ENCODE results near the gene CYP4F3.

The CYP4F3 gene

GRCh38 chr19:15680478-15681322 lies 40.0 kb downstream of the CYP4F3 start:
- Histone ChIP-seq H3K4me3 (replicated peaks; ENCODE audit: low read depth, low read length) (no peak overlapping the region), H3K27me3 (replicated peaks; ENCODE audit: control insufficient read depth, insufficient read depth, low read length) (no peaks in the 10 kb centered on the region), H3K36me3 (ENCODE audit: control insufficient read depth, insufficient read depth, low read length) (no peaks in the 10 kb centered on the region)
- no peak for DNase-seq (ENCODE audit: extremely low read depth, insufficient read length)
- TF ChIP-seq CTCF (IDR thresholded peaks at IDR 0.05; ENCODE audit: insufficient read depth, low read length, poor library complexity, severe bottlenecking): no peak

GRCh38 chr19:15683411-15683810 lies 42.7 kb downstream of the CYP4F3 start:
- no peak for DNase-seq (ENCODE audit: extremely low read depth, insufficient read length)
- no peak for TF ChIP-seq CTCF (IDR thresholded peaks at IDR 0.05; ENCODE audit: insufficient read depth, low read length, poor library complexity, severe bottlenecking)
- H3K36me3 ChIP-seq (ENCODE audit: control insufficient read depth, insufficient read depth, low read length): no peaks in the 10 kb centered on the region
- H3K4me3 ChIP-seq (replicated peaks; ENCODE audit: low read depth, low read length): no peak overlapping the region
- H3K27me3 ChIP-seq (replicated peaks; ENCODE audit: control insufficient read depth, insufficient read depth, low read length): no peaks in the 10 kb centered on the region; the same call in 1 of the 2 replicates

GRCh38 chr19:15684828-15685227 lies 44.1 kb downstream of the CYP4F3 start:
- Histone ChIP-seq H3K4me3 (replicated peaks; ENCODE audit: low read depth, low read length) (no peak overlapping the region), H3K27me3 (replicated peaks; ENCODE audit: control insufficient read depth, insufficient read depth, low read length) (no peaks in the 10 kb centered on the region; the same call in 1 of the 2 replicates), H3K36me3 (ENCODE audit: control insufficient read depth, insufficient read depth, low read length) (no peaks in the 10 kb centered on the region)
- DNase-seq (ENCODE audit: extremely low read depth, insufficient read length): no peak
- TF ChIP-seq CTCF (IDR thresholded peaks at IDR 0.05; ENCODE audit: insufficient read depth, low read length, poor library complexity, severe bottlenecking): no peak

GRCh38 chr19:15696654-15697194 lies 56.0 kb downstream of the CYP4F3 start:
- H3K27me3 ChIP-seq (replicated peaks; ENCODE audit: control insufficient read depth, insufficient read depth, low read length): no peaks in the 10 kb centered on the region
- DNase-seq (ENCODE audit: extremely low read depth, insufficient read length): no peak
- H3K4me3 ChIP-seq (replicated peaks; ENCODE audit: low read depth, low read length): no peak overlapping the region
- no peaks in the 10 kb centered on the region for H3K36me3 ChIP-seq (ENCODE audit: control insufficient read depth, insufficient read depth, low read length)
- TF ChIP-seq CTCF (IDR thresholded peaks at IDR 0.05; ENCODE audit: insufficient read depth, low read length, poor library complexity, severe bottlenecking): no peak

DNA sequence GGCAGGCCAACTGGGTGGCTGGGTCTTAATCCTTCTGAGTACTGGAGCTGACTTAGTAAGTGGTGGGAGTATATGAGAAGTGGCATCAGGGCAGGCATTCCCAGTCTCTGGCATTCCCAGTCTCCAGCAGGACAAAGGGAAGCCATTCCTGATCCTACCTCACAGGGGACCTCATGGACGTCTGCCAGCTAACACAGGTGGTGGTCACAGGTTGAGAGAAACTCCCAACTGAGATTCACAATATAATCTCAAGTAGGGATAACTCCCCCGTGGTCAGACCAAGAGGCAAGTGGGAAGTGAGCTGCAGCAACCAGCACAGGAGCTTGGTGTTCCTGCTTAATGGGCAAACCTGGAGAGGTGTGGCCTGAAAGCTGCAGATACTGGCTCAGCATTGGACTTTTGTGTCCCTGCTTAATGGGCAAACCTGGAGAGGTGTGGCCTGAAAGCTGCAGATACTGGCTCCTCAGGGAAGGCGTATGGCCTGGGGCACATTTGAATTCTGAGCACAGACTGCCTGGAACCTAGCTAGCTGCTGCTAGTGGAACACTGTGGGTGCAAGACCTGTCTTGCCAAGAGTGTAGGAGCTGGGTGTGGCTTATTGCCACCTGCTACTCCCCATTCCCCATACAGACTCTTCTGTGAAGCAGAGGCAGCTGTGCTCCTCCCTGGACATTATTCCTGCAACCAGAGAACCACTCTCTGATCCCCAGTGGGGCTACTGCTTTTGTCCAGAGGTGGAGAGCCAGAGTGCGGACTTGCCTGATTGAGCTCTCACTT lies 61.2 kb downstream of the CYP4F3 start:
- no peaks in the 10 kb centered on the region; the same call in 1 of the 2 replicates for H3K27me3 ChIP-seq (replicated peaks; ENCODE audit: control insufficient read depth, insufficient read depth, low read length)
- no peak overlapping the region for H3K4me3 ChIP-seq (replicated peaks; ENCODE audit: low read depth, low read length)
- DNase-seq (ENCODE audit: extremely low read depth, insufficient read length): no peak
- no peak for TF ChIP-seq CTCF (IDR thresholded peaks at IDR 0.05; ENCODE audit: insufficient read depth, low read length, poor library complexity, severe bottlenecking)
- no peaks in the 10 kb centered on the region for H3K36me3 ChIP-seq (ENCODE audit: control insufficient read depth, insufficient read depth, low read length)
